B cell (primary cell): ENCODE results near the gene TXNDC11. TPM values are rescaled to one million over a fixed set of nuclear protein-coding genes. Genes with fewer than 3 reads are reported as not detected.

ENCODE experiments used
- ATAC-seq: fragments of 200-7000 bp; cut with Tn5 transposase; one replicate; pipeline ENCODE4 v1.10.0; 2021; ENCODE audit warnings: low read depth, mild to moderate bottlenecking, moderate number of reproducible peaks, moderate library complexity
- CTCF ChIA-PET: fragments of 350-600 bp; sonication (Branson Sonifier 250); formaldehyde crosslinking; loops from one replicate; lab custom pipeline; 2021; ENCODE audit warnings: antibody characterized with exemption, inconsistent platforms; lab: Charles Lee
- POLR2A ChIA-PET: fragments of 350-600 bp; sonication (Branson Sonifier 250); formaldehyde crosslinking; loops from one replicate; lab custom pipeline; 2021; ENCODE audit warnings: antibody characterized with exemption; lab: Charles Lee
- DNase-seq: peaks from one replicate; pipeline ENCODE4 v3.0.0; 2013
- H2AFZ ChIP-seq: 2 replicates; pipeline ENCODE4 v1.6.1; 2012; ENCODE audit warnings: mild to moderate bottlenecking, low read depth, low read length; ENCODE audit not compliant: insufficient read depth, poor library complexity, severe bottlenecking
- H3K27ac ChIP-seq, 2 donors: 1 replicate in 1 of 2; 2 replicates in 1 of 2; pipeline ENCODE4 v1.5.1; 2012 to 2013; ENCODE audit warnings: low read length in 2 of 2, mild to moderate bottlenecking in 2 of 2, moderate library complexity in 1 of 2
- H3K27me3 ChIP-seq, 4 experiments: fragments of 200-600 bp in 1 of 4; sonication (generic) in 1 of 4; replicated peaks in 1 of 4; 1 replicate in 2 of 4; 2 replicates in 2 of 4; pipeline versions ENCODE4 v1.6.1 to v1.7.0; 2013 to 2016; ENCODE audit warnings: low read length in 3 of 4, mild to moderate bottlenecking in 2 of 4, mixed read lengths in 1 of 4, moderate library complexity in 1 of 4; ENCODE audit not compliant: insufficient read depth in 4 of 4, control insufficient read depth in 3 of 4; ENCODE audit errors: control extremely low read depth in 1 of 4
- H3K36me3 ChIP-seq, 2 experiments: replicated peaks in 1 of 2; 1 replicate in 1 of 2; 2 replicates in 1 of 2; pipeline versions ENCODE4 v1.6.1 to v1.7.1; 2013; ENCODE audit warnings: low read length in 1 of 2; ENCODE audit not compliant: insufficient read depth in 2 of 2, control insufficient read depth in 1 of 2; ENCODE audit errors: control extremely low read depth in 1 of 2, extremely low read depth in 1 of 2
- H3K4me1 ChIP-seq, 2 donors: fragments of 200-600 bp in 1 of 2; sonication (generic) in 1 of 2; 1 replicate in 1 of 2; 2 replicates in 1 of 2; pipeline versions ENCODE4 v1.5.1 to v1.6.1; 2013 to 2017; ENCODE audit warnings: low read length in 2 of 2; ENCODE audit not compliant: control insufficient read depth in 2 of 2, insufficient read depth in 2 of 2
- H3K4me2 ChIP-seq: replicated peaks from 2 replicates; pipeline ENCODE3; 2012; ENCODE audit warnings: mild to moderate bottlenecking, low read depth, low read length; ENCODE audit not compliant: poor library complexity, severe bottlenecking
- H3K4me3 ChIP-seq, 5 experiments: fragments of 200-600 bp in 1 of 5; sonication (generic) in 1 of 5; 1 replicate in 3 of 5; 2 replicates in 2 of 5; pipeline versions ENCODE4 v1.5.1 to v1.7.0; 2011 to 2016; ENCODE audit warnings: low read length in 4 of 5, mild to moderate bottlenecking in 4 of 5, low read depth in 2 of 5, control low read depth in 1 of 5, moderate library complexity in 1 of 5; ENCODE audit not compliant: insufficient read depth in 1 of 5; ENCODE audit errors: control extremely low read depth in 1 of 5, extremely low read depth in 1 of 5
- H3K79me2 ChIP-seq: fragments of 200-600 bp; sonication (generic); one replicate; pipeline ENCODE4 v1.6.0; 2016; ENCODE audit warnings: low read length; ENCODE audit not compliant: control insufficient read depth, insufficient read depth
- H3K9ac ChIP-seq: fragments of 200-600 bp; sonication (generic); 2 replicates; pipeline ENCODE4 v1.6.1; 2017; ENCODE audit warnings: mild to moderate bottlenecking, low read length, moderate library complexity
- H3K9me3 ChIP-seq, 3 donors: one replicate each; pipeline versions ENCODE4 v1.6.1 to v1.7.1; 2013; ENCODE audit warnings: low read length in 2 of 3; ENCODE audit not compliant: control insufficient read depth in 2 of 3, insufficient read depth in 1 of 3; ENCODE audit errors: control extremely low read depth in 1 of 3
- H4K20me1 ChIP-seq: 2 replicates; pipeline ENCODE4 v1.6.0; 2012; ENCODE audit warnings: mild to moderate bottlenecking, low read length; ENCODE audit not compliant: insufficient read depth, control insufficient read depth, poor library complexity, severe bottlenecking
- H3K27ac Mint-ChIP-seq: one replicate; pipeline ENCODE4 v1.8.0; 2021; ENCODE audit warnings: mixed read lengths
- H3K27me3 Mint-ChIP-seq: one replicate; pipeline ENCODE4 v1.8.0; 2021; ENCODE audit warnings: mixed read lengths
- H3K4me1 Mint-ChIP-seq: one replicate; pipeline ENCODE4 v1.8.0; 2021; ENCODE audit warnings: mixed read lengths
- H3K4me3 Mint-ChIP-seq: one replicate; pipeline ENCODE4 v1.8.0; 2021; ENCODE audit warnings: mixed read lengths
- H3K9me3 Mint-ChIP-seq: one replicate; pipeline ENCODE4 v1.8.0; 2022; ENCODE audit warnings: mixed read lengths; ENCODE audit not compliant: insufficient read depth
- EZH2 ChIP-seq: IDR thresholded peaks from 2 replicates; pipeline ENCODE4 v1.6.1; 2012; ENCODE audit warnings: borderline replicate concordance, low read depth, mild to moderate bottlenecking, moderate library complexity, low read length; ENCODE audit not compliant: insufficient read depth, poor library complexity, severe bottlenecking
- WGBS: methylation state at CpG from one replicate; pipeline ENCODE4 v1.1.5; 2013; ENCODE audit warnings: missing lambda C conversion rate; ENCODE audit not compliant: insufficient coverage; 5-methylcytosine and 5-hydroxymethylcytosine counted together
- intact Hi-C: fragments of 100-400 bp; cut with micrococcal nuclease; formaldehyde crosslinking; loops from one replicate; pipeline ENCODE4 v1.10.0; 2022
- polyA plus RNA-seq: library from polyadenylated mRNA; depleted of rRNA; stranded (reverse); fragments of >200 nt; gene quantifications from 2 replicates; pipeline ENCODE4 v1.2.3, GENCODE V29; 2012
- total RNA-seq, 2 donors: library from RNA; stranded (reverse); fragments of 120-200 nt in 1 of 2; gene quantifications; 1 replicate in 1 of 2; 2 replicates in 1 of 2; pipeline versions ENCODE4 v1.2.3 to v1.2.4, GENCODE V29; 2013 to 2022
- TF ChIP-seq, protein P1 (sequence below): fragments of 200-600 bp; IDR thresholded peaks from one replicate; pipeline ENCODE4 v1.8.0; 2022; ENCODE audit warnings: antibody characterized with exemption, mild to moderate bottlenecking

Gene TXNDC11
- total and polyA plus RNA-seq, 2 donors (not counting 1 experiment from before 2014, with no cell fraction given): 50.2 to 76.9 TPM

DNA sequence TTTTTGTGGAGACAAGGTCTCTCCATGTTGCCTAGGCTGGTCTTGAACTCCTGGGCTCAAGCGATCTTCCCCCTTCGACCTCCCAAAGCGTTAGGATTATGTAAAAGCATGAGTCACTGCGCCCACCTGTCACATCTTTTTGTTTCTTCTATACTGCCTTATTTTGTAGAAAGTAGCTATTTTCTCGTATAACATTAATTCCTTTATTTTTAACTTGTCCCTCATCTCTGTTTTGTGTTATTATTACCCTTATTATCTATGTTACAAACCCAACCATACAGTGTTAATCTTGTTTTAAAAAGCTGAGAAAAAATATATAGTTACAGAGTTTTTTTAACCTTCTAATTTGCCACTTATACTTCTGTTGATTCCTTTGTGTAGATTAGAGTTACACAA, 1.4 kb upstream of the TXNDC11 start:
- Histone ChIP-seq H3K36me3 (no peaks in the 10 kb centered on the region), H3K27me3 (no peaks in the 10 kb centered on the region), H3K9ac (no peak overlapping the region), H3K27ac (peak overlapping the region in 1 of 2 donors; percentile 88), H3K4me1 (peaks cover 25 to 34% of the 10 kb centered on the region in 2 donors), H2AFZ (no peak overlapping the region), H3K79me2 (peaks cover 33% of the 10 kb centered on the region), H3K4me3 (no peak overlapping the region), H4K20me1 (no peaks in the 10 kb centered on the region), H3K4me2 (no peak overlapping the region), H3K9me3 (no peaks in the 10 kb centered on the region)
- no CpG with 5 or more reads among the region's 5 CpGs for WGBS
- TF ChIP-seq EZH2: no peak
- TF ChIP-seq, protein P1, sequence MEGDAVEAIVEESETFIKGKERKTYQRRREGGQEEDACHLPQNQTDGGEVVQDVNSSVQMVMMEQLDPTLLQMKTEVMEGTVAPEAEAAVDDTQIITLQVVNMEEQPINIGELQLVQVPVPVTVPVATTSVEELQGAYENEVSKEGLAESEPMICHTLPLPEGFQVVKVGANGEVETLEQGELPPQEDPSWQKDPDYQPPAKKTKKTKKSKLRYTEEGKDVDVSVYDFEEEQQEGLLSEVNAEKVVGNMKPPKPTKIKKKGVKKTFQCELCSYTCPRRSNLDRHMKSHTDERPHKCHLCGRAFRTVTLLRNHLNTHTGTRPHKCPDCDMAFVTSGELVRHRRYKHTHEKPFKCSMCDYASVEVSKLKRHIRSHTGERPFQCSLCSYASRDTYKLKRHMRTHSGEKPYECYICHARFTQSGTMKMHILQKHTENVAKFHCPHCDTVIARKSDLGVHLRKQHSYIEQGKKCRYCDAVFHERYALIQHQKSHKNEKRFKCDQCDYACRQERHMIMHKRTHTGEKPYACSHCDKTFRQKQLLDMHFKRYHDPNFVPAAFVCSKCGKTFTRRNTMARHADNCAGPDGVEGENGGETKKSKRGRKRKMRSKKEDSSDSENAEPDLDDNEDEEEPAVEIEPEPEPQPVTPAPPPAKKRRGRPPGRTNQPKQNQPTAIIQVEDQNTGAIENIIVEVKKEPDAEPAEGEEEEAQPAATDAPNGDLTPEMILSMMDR: no peak
- intact Hi-C loops: no loop called here
- no peak for DNase-seq
- Mint-ChIP-seq H3K9me3 (no peaks in the 10 kb centered on the region), H3K4me1 (peaks cover 40% of the 10 kb centered on the region), H3K27me3 (no peaks in the 10 kb centered on the region), H3K27ac (peak overlapping the region; percentile 96), H3K4me3 (peak overlapping the region; percentile 97)
- no peak for ATAC-seq
- POLR2A ChIA-PET: interaction anchor here (0.7 to 4.1 kb wide), 4 partner anchors 30 to 854 kb away, joined by 3 to 30 read pairs (median 10); partner anchors contain the start of gene ZC3H7A
- CTCF ChIA-PET: interaction anchor here (0.7 to 4.0 kb wide), 5 partner anchors 24 to 831 kb away, joined by 3 to 23 read pairs (median 4); partner anchors contain the start of gene ZC3H7A
